GM12878 (cell line): ENCODE results near the gene SF3A1. TPM values are rescaled to one million over a fixed set of nuclear protein-coding genes. Genes with fewer than 3 reads are reported as not detected.

Experiments used
- ATAC-seq: fragments of 200-7000 bp; cut with Tn5 transposase; 3 replicates; pipeline ENCODE4 v1.9.1; 2020; ENCODE audit warnings: mild to moderate bottlenecking, moderate library complexity
- BruUV-seq: library from RNA; stranded (reverse); fragments of 400-500 nt; replicated peaks from 2 replicates; lab custom pipeline; 2021; lab: Mats Ljungman, UMichigan
- CTCF ChIA-PET: fragments of 300-600 bp; sonication (Branson Sonifier 250); formaldehyde crosslinking; extraction: SDS; loops from one replicate; lab custom pipeline; 2021; ENCODE audit warnings: inconsistent platforms; lab: Yijun Ruan, JAX
- POLR2A ChIA-PET: fragments of 350-600 bp; formaldehyde crosslinking; extraction: SDS; loops from one replicate; lab custom pipeline; 2021; ENCODE audit warnings: inconsistent platforms; lab: Charles Lee
- RAD21 ChIA-PET: fragments of 300-600 bp; sonication (Branson Sonifier 250); formaldehyde crosslinking; loops from one replicate; lab custom pipeline; 2023; ENCODE audit warnings: antibody characterized with exemption; ENCODE audit not compliant: unreplicated experiment; lab: Charles Lee
- SMC1A ChIA-PET: fragments of 300-600 bp; sonication (Branson Sonifier 250); formaldehyde crosslinking; loops from one replicate; lab custom pipeline; 2023; ENCODE audit not compliant: unreplicated experiment, uncharacterized antibody; lab: Charles Lee
- DNase-seq: peaks from one replicate; pipeline ENCODE4 v3.0.0-alpha.2; 2011; ENCODE audit warnings: low read depth, low spot score
- FAIRE-seq: peaks from 3 replicates; lab custom pipeline; 2011; peaks lifted over from hg19 to GRCh38; lab: Jason Lieb, UNC
- H2AFZ ChIP-seq: 2 replicates; pipeline ENCODE4 v1.6.0; 2011; ENCODE audit warnings: low read depth, low read length, control low read depth; ENCODE audit not compliant: control insufficient read depth
- H3K27ac ChIP-seq: 2 replicates; pipeline ENCODE4 v1.5.1; 2011; ENCODE audit warnings: control low read depth; ENCODE audit not compliant: control insufficient read depth, insufficient read depth
- H3K27me3 ChIP-seq, 2 experiments: replicated peaks in 1 of 2; 2 replicates each; pipeline versions ENCODE4 v1.6.0 to v1.6.1; 2011; ENCODE audit warnings: low read length in 1 of 2; ENCODE audit not compliant: control insufficient read depth in 2 of 2, insufficient read depth in 2 of 2
- H3K36me3 ChIP-seq, 2 experiments: 2 replicates each; pipeline ENCODE4 v1.5.1; 2011; ENCODE audit warnings: low read length in 1 of 2; ENCODE audit not compliant: control insufficient read depth in 2 of 2, insufficient read depth in 2 of 2
- H3K4me1 ChIP-seq: 2 replicates; pipeline ENCODE4 v1.6.1; 2011; ENCODE audit warnings: mild to moderate bottlenecking, low read length, moderate library complexity, mixed read lengths; ENCODE audit not compliant: control insufficient read depth, insufficient read depth
- H3K4me2 ChIP-seq: 2 replicates; pipeline ENCODE4 v1.6.0; 2011; ENCODE audit warnings: control low read depth; ENCODE audit not compliant: control insufficient read depth, insufficient read depth
- H3K4me3 ChIP-seq: fragments of 200-600 bp; sonication (generic); 2 replicates; pipeline ENCODE4 v1.5.1; 2016
- H3K79me2 ChIP-seq: 2 replicates; pipeline ENCODE4 v1.6.0; 2011; ENCODE audit warnings: low read length; ENCODE audit not compliant: control insufficient read depth, insufficient read depth
- H3K9ac ChIP-seq: 2 replicates; pipeline ENCODE4 v1.8.0; 2011; ENCODE audit warnings: low read length, control low read depth, mixed read lengths; ENCODE audit not compliant: control insufficient read depth, insufficient read depth
- H3K9me3 ChIP-seq: replicated peaks from 3 replicates; pipeline ENCODE4 v1.5.1; 2011; ENCODE audit warnings: mild to moderate bottlenecking, low read length; ENCODE audit not compliant: control insufficient read depth, insufficient read depth
- H4K20me1 ChIP-seq: 2 replicates; pipeline ENCODE4 v1.6.0; 2011; ENCODE audit not compliant: control insufficient read depth, insufficient read depth
- CBFB ChIP-seq: IDR thresholded peaks from 2 replicates; pipeline ENCODE4 v1.6.1; 2016; ENCODE audit warnings: antibody characterized with exemption, low read depth
- POU2F2 ChIP-seq: IDR thresholded peaks from 3 replicates; pipeline ENCODE4 v1.6.1; 2011; ENCODE audit warnings: low read depth, mild to moderate bottlenecking, low read length, borderline replicate concordance
- SMAD5 ChIP-seq: IDR thresholded peaks from 2 replicates; pipeline ENCODE4 v1.6.1; 2016; ENCODE audit warnings: antibody characterized with exemption, low read depth
- TBL1XR1 ChIP-seq: IDR thresholded peaks from 2 replicates; pipeline ENCODE4 v1.6.1; 2012; ENCODE audit warnings: low read depth, low read length, improper control_type of control experiment
- ZBED1 ChIP-seq: IDR thresholded peaks from 2 replicates; pipeline ENCODE4 v1.6.1; 2016; ENCODE audit warnings: borderline replicate concordance
- WGBS: methylation state at CpG from one replicate; pipeline ENCODE4 v1.1.6; 2016; ENCODE audit warnings: low lambda C conversion rate; ENCODE audit not compliant: insufficient replicate concordance, insufficient coverage; ENCODE audit errors: missing lambda C conversion rate; 5-methylcytosine and 5-hydroxymethylcytosine counted together
- in situ Hi-C: fragments of 300-500 bp; cut with MboI; formaldehyde crosslinking; loops from 9 replicates; pipeline ENCODE4 v1.14.3; 2018; ENCODE audit warnings: mixed read lengths
- intact Hi-C: fragments of 100-400 bp; cut with micrococcal nuclease; formaldehyde crosslinking; loops from one replicate; pipeline ENCODE4 v1.14.2; 2022; ENCODE audit not compliant: unreplicated experiment
- polyA plus RNA-seq, 11 experiments: library from polyadenylated mRNA; depleted of rRNA in 4 of 11; unstranded in 6 of 11; stranded (reverse) in 5 of 11; fragments of >200 nt; fragmentation: Nextera tagmentation in 4 of 11; fragmentation: Illumina TruSeq in 1 of 11; extraction: Ambion mirVana in 4 of 11; extraction: Trizol in 1 of 11; gene quantifications; 1 replicate in 1 of 11; 2 replicates in 10 of 11; pipeline versions ENCODE4 v1.2.1 to v1.2.3, GENCODE V29; 2011 to 2016; ENCODE audit warnings: inconsistent platforms in 2 of 11, missing spikeins in 2 of 11, low read depth in 1 of 11
- total RNA-seq, 4 experiments: library from RNA; depleted of rRNA in 3 of 4; stranded (reverse); fragments of >200 nt in 3 of 4; fragmentation: Illumina TruSeq in 1 of 4; extraction: Trizol in 1 of 4; gene quantifications; 2 replicates each; pipeline versions ENCODE4 v1.2.1 to v1.2.3, GENCODE V29; 2013 to 2021
- TF ChIP-seq, protein P1 (sequence below): IDR thresholded peaks from 2 replicates; pipeline ENCODE4 v1.6.1; 2012; ENCODE audit warnings: mild to moderate bottlenecking, low read depth, low read length

Gene SF3A1
- total and polyA plus RNA-seq, 10 of the 15 experiments (the other 5 are each of a cell fraction or from before 2014, with no cell fraction given), result 10.4 to 239 (median 46.0) TPM

DNA sequence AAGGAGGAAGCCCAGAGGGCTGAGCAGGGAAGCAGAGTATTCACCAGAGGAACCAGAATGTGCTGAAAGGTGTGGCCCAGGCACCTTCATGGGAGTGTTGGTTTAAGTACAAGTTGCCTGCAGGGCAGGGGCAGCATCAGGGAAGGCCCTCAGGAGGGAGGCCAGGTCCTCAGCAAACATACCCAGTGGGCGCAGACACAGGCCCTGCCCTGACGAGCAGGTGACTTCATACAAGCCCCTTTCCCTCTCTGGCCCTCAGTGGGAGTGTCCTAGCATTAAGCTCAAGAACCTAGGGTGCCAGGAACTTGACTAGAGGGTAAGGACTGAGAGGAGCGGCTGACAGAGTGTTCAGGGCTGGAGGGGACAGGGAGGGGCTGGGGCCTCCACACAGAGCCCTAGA is 59.9 kb downstream of the SF3A1 start:
- no peak overlapping the region for H3K4me2 ChIP-seq
- no peak overlapping the region for H3K4me3 ChIP-seq
- CTCF ChIA-PET, result interaction anchor here (1.4 kb wide), 1 partner anchor 9 kb away, joined by 7 read pairs; no protein-coding TSS in a partner anchor
- POLR2A ChIA-PET, result no interaction called here
- TF ChIP-seq POU2F2 (no peak), TBL1XR1 (no peak), CBFB (no peak)
- no peak for ATAC-seq
- no peaks in the 10 kb centered on the region for H4K20me1 ChIP-seq
- FAIRE-seq, result no peak
- peaks cover under 1% of the 10 kb centered on the region; the same call in 1 of the 2 replicates for H3K4me1 ChIP-seq
- no peak overlapping the region for H3K27ac ChIP-seq
- H3K36me3 ChIP-seq, result peaks cover 15 to 47% of the 10 kb centered on the region in 2 experiments; a peak in 3 of 4 replicates
- no peak for DNase-seq
- in situ Hi-C loops, result no loop called here
- no peaks in the 10 kb centered on the region for H3K9me3 ChIP-seq
- no peak overlapping the region for H3K9ac ChIP-seq
- H3K27me3 ChIP-seq, result no peaks in the 10 kb centered on the region
- SMC1A ChIA-PET, result interaction anchor here (0.5 to 0.9 kb wide), 2 partner anchors 9 to 92 kb away, joined by 3 read pairs; no protein-coding TSS in a partner anchor
- intact Hi-C loops, result no loop called here
- 84% methylated on average over 3 of the region's 3 CpGs for WGBS
- RAD21 ChIA-PET, result no interaction called here
- no TSS peak for BruUV-seq
- no peaks in the 10 kb centered on the region for H3K79me2 ChIP-seq
- H2AFZ ChIP-seq, result no peak overlapping the region

DNA sequence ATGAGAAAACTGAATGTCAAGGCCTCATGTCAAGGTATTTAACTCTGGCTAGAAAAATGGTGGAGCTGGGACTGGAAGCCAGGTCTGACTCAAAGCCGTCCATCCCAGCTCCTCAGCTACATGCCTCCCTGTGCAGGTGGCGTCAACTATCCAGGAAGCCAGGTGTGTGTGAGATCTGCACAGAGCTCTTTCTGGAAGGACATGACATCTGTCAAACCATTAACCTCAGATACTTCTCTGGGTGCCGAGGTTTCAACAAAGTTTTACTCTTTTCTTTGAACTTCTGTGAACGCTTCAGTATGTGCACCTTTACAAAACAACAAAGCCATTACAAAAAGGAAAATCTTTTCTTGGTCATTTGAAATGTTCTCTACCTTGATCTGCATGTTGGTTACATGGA is 60.4 kb downstream of the SF3A1 start:
- ChIA-PET POLR2A (no interaction called here), RAD21 (interaction anchor here (1.4 kb wide), 1 partner anchor 31 kb away, joined by 4 read pairs; the partner anchor contains the start of gene TBC1D10A), CTCF (interaction anchor here (0.8 to 1.4 kb wide), 2 partner anchors 9 to 192 kb away, joined by 3 to 7 read pairs; no protein-coding TSS in a partner anchor), SMC1A (interaction anchor here (0.5 to 1.2 kb wide), 3 partner anchors 9 to 93 kb away, joined by 3 to 5 read pairs (median 3); partner anchors contain the start of gene TBC1D10A)
- DNase-seq (no peak), FAIRE-seq (no peak), ATAC-seq (no peak)
- Histone ChIP-seq H3K27ac (no peak overlapping the region), H3K9ac (no peak overlapping the region), H3K79me2 (no peaks in the 10 kb centered on the region), H3K4me3 (no peak overlapping the region), H2AFZ (no peak overlapping the region), H3K4me2 (no peak overlapping the region), H3K9me3 (no peaks in the 10 kb centered on the region), H3K27me3 (no peaks in the 10 kb centered on the region), H4K20me1 (no peaks in the 10 kb centered on the region), H3K4me1 (peaks cover under 1% of the 10 kb centered on the region; the same call in 1 of the 2 replicates), H3K36me3 (peaks cover 15 to 42% of the 10 kb centered on the region in 2 experiments; a peak in 3 of 4 replicates)
- in situ Hi-C loops (no loop called here), intact Hi-C loops (no loop called here)
- TF ChIP-seq, protein P1, sequence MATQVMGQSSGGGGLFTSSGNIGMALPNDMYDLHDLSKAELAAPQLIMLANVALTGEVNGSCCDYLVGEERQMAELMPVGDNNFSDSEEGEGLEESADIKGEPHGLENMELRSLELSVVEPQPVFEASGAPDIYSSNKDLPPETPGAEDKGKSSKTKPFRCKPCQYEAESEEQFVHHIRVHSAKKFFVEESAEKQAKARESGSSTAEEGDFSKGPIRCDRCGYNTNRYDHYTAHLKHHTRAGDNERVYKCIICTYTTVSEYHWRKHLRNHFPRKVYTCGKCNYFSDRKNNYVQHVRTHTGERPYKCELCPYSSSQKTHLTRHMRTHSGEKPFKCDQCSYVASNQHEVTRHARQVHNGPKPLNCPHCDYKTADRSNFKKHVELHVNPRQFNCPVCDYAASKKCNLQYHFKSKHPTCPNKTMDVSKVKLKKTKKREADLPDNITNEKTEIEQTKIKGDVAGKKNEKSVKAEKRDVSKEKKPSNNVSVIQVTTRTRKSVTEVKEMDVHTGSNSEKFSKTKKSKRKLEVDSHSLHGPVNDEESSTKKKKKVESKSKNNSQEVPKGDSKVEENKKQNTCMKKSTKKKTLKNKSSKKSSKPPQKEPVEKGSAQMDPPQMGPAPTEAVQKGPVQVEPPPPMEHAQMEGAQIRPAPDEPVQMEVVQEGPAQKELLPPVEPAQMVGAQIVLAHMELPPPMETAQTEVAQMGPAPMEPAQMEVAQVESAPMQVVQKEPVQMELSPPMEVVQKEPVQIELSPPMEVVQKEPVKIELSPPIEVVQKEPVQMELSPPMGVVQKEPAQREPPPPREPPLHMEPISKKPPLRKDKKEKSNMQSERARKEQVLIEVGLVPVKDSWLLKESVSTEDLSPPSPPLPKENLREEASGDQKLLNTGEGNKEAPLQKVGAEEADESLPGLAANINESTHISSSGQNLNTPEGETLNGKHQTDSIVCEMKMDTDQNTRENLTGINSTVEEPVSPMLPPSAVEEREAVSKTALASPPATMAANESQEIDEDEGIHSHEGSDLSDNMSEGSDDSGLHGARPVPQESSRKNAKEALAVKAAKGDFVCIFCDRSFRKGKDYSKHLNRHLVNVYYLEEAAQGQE, result no peak
- no peak for TF ChIP-seq SMAD5
- no peak for TF ChIP-seq ZBED1
- whole genome bisulfite sequencing, result 98% methylated on average over 4 of the region's 4 CpGs
- no TSS peak for BruUV-seq
